ENCODE data around the gene TATDN3.
A peak's percentile ranks its signal among the peaks of the same experiment; 100 is the strongest.
"Not testable (repeated sequence)": the region's sequence is repeated elsewhere in the genome, so short reads cannot be mapped to it uniquely, and the experiment has no call there.

The TATDN3 gene

DNA sequence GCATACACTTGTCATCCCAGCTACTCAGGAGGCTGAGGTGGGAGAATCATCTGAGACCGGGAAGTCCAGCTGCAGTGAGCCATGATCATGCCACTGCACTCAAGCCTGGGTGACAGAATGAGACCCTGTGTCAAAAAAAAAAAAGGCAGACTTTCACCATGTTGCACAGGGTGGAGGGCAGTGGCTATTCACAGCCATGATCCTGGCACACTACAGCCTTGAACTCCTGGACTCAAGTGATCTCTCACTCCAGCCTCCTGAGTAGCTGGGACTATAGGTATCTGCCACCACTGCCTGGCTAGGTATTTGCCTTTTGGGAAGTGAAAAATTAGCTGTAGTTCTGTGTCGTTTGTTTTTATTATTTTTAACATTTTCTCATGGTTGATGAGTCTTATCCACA is 36.7 kb downstream of the TATDN3 start:
- no peak for TF ChIP-seq ZNF274 (IDR thresholded peaks at IDR 0.05; ENCODE audit: low read depth, low read length)

DNA sequence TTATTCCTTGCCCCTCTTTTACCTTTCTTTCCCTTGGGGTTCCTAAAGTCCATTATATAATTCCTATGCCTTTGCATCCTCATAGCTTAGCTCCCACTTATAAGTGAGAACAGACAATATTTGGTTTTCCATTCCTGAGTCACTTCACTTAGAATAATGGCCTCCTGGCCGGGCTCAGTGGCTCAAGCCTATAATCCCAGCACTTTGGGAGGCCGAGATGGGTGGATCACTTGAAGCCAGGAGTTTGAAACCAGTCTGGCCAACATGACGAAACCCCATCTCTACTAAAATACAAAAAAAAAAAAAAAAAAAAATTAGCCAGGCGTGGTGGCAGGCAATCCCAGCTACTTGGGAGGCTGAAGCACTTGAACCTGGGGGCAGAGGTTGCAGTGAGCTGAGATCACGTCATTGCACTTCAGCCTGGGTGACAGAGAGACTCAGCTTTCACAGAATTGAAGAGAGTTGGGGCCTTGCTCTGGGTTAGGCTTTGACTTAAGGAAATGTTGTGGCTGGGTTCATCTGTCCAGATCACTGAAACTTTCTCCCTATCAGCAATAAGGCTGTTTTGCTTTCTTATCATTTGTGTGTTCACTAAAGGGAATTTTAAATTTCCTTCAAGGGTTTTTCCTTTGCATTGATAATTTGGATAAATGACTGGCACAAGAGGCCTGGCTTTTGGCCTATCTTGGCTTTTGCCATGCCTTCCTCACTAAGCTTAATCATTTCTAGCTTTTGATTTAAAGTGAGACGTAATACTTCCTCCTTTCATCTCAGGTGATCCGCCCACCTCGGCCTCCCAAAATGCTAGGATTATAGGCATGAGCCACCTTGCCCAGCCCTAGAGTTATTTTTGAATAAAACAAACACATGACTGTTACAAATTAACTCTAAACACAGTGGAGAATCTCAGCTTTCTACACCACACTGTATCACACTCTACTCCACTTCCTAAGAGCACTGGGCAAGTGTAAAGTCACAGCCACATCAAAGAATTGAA is 41.8 kb downstream of the TATDN3 start:
- not testable (repeated sequence) for H3K4me3 ChIP-seq (ENCODE audit: low read length)

More for the DNA sequence above, 36.7 kb downstream of the TATDN3 start:
- H3K4me3 ChIP-seq (ENCODE audit: low read length) = no peak overlapping the region

DNA sequence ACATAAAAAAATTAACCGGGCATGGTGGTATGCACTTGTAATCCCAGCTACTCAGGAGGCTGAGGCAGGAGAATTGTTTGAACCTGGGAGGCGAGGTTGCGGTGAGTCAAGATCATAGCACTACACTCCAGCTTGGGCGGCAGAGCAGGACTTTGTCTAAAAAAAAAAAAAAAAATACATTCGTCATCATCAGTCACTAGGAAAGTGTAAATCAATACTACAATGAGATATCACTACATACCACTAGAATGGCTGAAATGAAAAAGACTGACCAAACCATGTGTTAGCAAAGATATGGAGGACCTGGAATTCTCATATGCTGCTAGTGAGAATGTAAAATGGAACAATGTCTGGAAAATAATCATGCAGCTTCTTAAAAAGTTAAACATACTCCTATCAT is 46.5 kb downstream of the TATDN3 start:
- H3K4me3 ChIP-seq (ENCODE audit: low read length) = no peak overlapping the region
- TF ChIP-seq ZNF274 (IDR thresholded peaks at IDR 0.05; ENCODE audit: low read depth, low read length) = no peak

DNA sequence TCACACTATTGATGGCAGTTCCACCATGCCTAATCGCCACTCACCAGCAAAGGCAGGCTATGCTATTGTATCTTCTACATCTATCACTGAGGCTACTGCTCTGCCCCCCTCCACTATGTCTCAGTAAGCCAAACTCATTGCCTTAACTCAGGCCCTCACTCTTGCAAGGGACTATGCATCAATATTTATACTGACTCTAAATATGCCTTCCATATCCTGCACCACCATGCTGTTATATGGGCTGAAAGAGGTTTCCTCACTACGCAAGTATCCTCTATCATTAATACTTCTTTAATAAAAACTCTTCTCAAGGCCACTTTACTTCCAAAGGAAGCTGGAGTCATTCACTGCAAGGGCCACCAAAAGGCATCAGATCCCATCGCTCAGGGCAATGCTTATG is 52.8 kb downstream of the TATDN3 start:
- H3K4me3 ChIP-seq (ENCODE audit: low read length) = not testable (repeated sequence)

DNA sequence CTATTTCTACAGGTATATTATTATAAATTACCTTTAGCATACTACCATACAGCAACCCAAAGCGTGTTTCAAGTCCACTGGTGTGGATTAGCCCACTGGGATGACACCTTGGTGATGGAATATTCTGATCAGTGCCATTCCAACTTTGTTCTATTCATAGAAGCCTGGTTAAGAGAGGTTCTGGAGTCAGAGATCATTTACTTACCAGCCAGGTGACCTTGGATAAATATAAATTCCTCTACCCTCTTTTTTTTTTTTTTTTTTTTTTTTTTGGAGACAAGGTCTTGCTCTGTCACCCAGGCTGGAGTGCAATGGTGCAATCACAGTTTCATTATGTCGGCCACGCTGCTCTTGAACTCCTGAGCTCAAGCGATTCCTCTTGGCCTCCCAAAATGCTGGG is 55.9 kb downstream of the TATDN3 start, which contains the start of gene SPATA45:
TSS of gene SPATA45 (minus strand) at position 101 of the 400 bp plus-strand sequence. CDS start 11,500 bp downstream, outside the sequence.
- TF ChIP-seq ZNF274 (IDR thresholded peaks at IDR 0.05; ENCODE audit: low read depth, low read length) = no peak
- H3K4me3 ChIP-seq (ENCODE audit: low read length) = no peak within 1 kb of the TSS

DNA sequence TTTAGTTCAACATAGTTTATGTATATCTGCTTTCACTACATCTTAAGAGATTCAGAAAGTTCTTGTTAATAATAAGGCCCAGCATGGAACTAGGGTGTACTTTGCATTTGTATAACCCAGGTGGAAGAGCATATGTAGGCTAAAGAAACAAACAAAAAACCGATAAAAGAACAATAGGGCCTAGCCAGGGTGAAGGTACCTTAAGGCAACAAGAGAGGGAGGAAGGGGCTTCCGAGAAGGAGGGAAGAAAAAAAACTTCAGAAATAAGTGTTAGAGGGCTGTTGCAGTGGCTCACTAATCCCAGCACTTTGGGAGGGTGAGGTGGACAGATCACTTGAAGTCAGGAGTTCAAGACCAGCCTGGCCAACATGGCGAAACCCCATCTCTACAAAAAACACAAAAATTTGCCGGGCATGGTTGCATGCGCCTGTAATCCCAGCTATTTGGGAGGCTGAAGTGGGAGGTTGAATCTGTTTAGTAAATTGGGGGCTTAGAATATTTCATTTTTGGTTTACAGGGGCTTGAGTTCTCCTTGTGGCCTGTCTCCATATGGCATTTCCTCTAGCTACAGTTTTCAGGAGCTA is 60.5 kb downstream of the TATDN3 start:
- no peak for TF ChIP-seq ZNF274 (IDR thresholded peaks at IDR 0.05; ENCODE audit: low read depth, low read length)

DNA sequence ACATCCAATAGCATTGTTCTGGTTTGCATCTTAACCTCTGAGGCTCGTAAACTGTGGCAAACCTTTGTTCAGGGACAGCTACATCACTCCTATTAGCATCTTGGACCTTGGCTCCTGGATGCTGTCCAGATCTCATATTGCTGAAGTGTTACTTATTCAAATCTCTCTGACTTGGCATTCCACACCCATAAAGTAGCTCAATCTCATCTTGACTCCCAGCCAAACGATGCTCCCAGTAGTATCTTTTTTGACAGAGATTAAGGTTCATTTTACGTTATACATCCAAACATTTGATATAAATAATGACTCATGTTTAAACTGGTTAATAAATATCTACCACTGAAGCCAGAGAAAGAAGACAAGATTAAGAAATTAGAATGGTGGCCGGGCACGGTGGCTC is 62.0 kb downstream of the TATDN3 start:
- TF ChIP-seq ZNF274 (IDR thresholded peaks at IDR 0.05; ENCODE audit: low read depth, low read length) = no peak

More for the DNA sequence above, 60.5 kb downstream of the TATDN3 start:
- no peak overlapping the region for H3K4me3 ChIP-seq (ENCODE audit: low read length)

DNA sequence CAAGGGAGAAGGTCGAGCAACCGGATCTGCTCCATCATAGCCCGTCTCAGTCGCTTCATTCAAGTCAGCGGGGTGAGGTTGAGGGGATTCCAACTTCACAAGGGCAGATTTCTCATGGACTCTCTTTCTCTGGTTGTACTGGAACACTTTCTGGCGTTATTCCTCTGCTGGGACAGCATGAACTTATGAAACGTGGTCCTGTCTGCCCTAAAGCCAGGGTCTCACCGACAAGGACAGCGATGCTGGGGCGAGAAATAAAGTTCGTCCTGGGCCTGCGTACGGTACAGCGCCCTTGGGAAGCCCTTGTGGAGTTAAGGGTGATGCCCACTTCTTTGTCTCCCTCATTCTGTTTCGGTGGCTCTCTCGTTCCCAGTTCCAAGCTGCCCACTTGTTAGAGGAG is 65.1 kb downstream of the TATDN3 start:
- no peak for TF ChIP-seq ZNF274 (IDR thresholded peaks at IDR 0.05; ENCODE audit: low read depth, low read length)
- H3K4me3 ChIP-seq (ENCODE audit: low read length) = peak overlapping the region; percentile 94; the same call in 1 of the 2 replicates

More for the DNA sequence above, 62.0 kb downstream of the TATDN3 start:
- H3K4me3 ChIP-seq (ENCODE audit: low read length) = no peak overlapping the region

DNA sequence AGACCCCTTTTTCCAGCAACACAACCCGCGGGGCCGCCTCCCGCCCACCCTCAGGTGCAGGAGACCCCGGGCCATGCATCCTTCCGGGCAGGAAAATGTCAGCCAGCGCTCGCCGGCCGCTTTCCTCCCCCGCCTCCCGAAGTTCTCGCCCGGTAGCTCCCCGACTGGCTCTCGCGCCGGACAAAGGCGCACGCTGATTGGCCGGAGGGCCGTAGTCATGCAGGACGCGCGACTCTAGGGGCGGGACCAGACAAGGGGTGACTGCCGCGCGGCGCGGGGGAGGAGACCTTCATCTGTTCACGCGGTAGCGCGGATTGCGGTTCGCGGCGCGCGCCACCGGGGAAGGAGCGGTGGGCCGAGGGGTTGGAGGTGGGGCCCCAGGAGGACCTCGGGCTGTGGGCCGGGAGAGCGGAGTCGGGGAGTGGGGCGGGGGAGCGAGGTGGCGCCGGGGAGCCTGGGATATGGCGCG is 66.3 kb downstream of the TATDN3 start, which contains the start of gene FLVCR1:
TSS of gene FLVCR1 (plus strand) at position 284 of the 469 bp plus-strand sequence. CDS start at position 462, 178 bp downstream.
- no peak for TF ChIP-seq ZNF274 (IDR thresholded peaks at IDR 0.05; ENCODE audit: low read depth, low read length)
- H3K4me3 ChIP-seq (ENCODE audit: low read length) = peak within 1 kb of the TSS; percentile 94

DNA sequence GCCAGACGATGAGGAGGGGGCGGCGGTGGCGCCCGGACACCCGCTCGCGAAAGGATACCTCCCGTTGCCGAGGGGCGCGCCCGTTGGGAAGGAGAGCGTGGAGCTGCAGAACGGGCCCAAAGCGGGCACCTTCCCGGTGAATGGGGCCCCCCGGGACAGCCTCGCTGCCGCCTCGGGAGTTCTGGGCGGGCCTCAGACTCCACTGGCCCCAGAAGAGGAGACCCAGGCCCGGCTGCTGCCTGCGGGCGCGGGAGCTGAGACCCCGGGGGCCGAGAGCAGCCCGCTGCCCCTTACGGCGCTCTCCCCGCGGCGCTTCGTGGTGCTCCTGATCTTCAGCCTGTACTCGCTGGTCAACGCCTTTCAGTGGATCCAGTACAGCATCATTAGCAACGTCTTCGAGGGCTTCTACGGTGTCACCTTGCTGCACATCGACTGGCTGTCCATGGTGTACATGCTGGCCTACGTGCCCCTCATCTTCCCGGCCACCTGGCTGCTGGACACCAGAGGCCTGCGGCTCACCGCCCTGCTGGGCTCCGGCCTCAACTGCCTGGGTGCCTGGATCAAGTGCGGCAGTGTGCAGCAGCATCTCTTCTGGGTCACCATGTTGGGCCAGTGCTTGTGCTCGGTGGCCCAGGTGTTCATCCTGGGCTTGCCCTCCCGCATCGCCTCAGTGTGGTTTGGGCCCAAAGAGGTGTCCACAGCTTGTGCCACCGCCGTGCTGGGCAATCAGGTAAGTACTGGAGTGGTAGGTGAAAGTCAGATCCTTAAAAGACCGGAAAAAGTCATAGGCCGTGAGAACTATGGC is 67.0 kb downstream of the TATDN3 start:
- TF ChIP-seq ZNF274 (IDR thresholded peaks at IDR 0.05; ENCODE audit: low read depth, low read length) = no peak
- H3K4me3 ChIP-seq (ENCODE audit: low read length) = peak overlapping the region; percentile 94

DNA sequence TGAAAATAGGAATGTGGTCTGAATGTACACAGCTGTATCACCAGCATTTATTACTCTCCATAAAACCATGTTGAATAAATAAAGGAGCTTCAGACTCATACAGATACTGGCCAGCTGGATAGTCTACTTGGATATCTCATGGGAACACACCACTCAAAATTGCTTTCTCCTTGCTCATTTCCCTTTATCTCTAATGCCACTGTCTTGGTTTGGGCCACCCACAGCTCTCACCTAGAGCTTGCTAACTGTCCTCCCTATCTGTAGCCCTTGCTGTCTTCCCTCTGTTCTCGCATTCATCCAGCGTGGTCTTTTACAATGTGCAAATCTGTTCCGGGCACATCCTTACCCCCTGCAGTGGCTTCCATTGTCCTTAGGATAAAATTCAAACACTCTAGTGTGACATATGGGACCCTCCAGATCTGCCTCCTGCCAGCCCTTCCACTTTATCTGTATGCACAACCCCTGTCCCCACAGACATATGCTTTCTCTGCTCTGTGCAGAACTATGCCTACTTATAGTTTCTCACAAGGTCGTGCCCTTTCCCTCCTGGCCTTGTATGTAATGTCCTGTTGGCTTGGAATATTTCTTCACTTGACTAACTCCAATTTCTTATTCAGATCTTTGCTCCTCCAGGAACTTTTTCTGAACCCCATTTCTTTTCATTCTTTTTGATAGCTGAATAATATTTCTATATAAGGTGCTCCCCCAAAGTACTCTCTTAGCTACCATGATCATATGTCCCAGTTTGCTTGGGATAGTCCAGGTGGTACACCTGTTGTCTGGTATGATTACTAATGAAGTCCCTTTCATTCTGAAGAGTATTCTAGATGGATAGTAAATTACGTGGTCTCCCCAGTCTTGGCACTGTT is 69.3 kb downstream of the TATDN3 start:
- no peak for TF ChIP-seq ZNF274 (IDR thresholded peaks at IDR 0.05; ENCODE audit: low read depth, low read length)
- peak overlapping the region; percentile 94 for H3K4me3 ChIP-seq (ENCODE audit: low read length)

DNA sequence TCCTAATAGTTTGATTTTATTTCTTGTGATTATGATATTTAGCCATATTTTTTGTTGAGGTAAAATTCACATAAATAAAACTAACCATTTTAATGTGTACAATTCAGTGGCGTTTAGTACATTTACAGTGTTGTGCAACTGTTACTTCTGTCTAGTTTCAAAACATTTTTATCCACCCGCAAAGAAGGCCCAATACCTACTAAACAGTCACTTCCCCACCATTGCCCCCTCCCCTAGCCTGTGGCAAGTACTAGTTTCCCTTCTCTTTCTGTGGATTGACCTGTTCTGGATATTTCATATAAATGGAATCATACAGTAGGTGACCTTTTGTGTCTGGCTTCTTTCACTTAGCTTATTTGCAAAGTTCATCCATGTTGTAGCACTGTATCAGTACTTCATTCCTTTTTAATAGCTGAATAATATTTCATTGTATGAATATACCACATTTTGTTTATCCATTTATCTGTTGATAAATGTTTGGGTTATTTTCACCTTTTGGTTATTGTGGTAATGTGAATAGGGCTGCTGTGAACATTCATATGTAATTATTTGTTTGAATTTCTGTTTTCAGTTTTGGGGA is 70.5 kb downstream of the TATDN3 start:
- no peak for TF ChIP-seq ZNF274 (IDR thresholded peaks at IDR 0.05; ENCODE audit: low read depth, low read length)
- no peak overlapping the region; the same call in 1 of the 2 replicates for H3K4me3 ChIP-seq (ENCODE audit: low read length)

DNA sequence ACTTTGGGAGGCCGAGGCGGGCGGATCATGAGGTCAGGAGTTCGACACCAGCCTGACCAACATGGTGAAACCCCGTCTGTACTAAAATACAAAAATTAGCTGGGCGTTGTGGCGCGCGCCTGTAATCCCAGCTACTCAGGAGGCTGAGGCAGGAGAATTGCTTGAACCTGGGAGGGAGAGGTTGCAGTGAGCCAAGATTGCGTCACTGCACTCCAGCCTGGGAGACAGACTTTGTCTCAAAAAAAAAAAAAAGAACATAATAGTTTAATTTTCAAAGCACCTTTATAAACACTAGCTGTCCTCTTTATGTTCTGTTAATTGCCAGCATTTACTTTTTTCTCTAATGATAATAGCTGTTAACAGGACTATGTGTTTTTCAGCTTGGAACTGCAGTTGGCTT is 71.7 kb downstream of the TATDN3 start:
- not testable (repeated sequence) for H3K4me3 ChIP-seq (ENCODE audit: low read length)
